ENCODE data around the gene LRRC4.

- TF ChIP-seq, protein P1, sequence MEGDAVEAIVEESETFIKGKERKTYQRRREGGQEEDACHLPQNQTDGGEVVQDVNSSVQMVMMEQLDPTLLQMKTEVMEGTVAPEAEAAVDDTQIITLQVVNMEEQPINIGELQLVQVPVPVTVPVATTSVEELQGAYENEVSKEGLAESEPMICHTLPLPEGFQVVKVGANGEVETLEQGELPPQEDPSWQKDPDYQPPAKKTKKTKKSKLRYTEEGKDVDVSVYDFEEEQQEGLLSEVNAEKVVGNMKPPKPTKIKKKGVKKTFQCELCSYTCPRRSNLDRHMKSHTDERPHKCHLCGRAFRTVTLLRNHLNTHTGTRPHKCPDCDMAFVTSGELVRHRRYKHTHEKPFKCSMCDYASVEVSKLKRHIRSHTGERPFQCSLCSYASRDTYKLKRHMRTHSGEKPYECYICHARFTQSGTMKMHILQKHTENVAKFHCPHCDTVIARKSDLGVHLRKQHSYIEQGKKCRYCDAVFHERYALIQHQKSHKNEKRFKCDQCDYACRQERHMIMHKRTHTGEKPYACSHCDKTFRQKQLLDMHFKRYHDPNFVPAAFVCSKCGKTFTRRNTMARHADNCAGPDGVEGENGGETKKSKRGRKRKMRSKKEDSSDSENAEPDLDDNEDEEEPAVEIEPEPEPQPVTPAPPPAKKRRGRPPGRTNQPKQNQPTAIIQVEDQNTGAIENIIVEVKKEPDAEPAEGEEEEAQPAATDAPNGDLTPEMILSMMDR (IDR thresholded peaks at IDR 0.05), result no peak
- TF ChIP-seq ZFX (IDR thresholded peaks at IDR 0.05; ENCODE audit: borderline replicate concordance), result no peak
Observed at GRCh38 chr7:128022631-128023532, 8.4 kb downstream of the LRRC4 start.
